ENCODE results near the gene DUSP12.
A peak's percentile ranks its signal among the peaks of the same experiment; 100 is the strongest.

Gene DUSP12

GRCh38 chr1:161770250-161770649 is 20.7 kb downstream of the DUSP12 start:
- no peak for DNase-seq (ENCODE audit: low spot score)

GRCh38 chr1:161771161-161771560 is 21.6 kb downstream of the DUSP12 start:
- DNase-seq (ENCODE audit: low spot score), result peak; percentile 13

- DNase-seq (ENCODE audit: low spot score), result no peak
Measured at GRCh38 chr1:161771973-161772372, 22.4 kb downstream of the DUSP12 start.

- DNase-seq (ENCODE audit: low spot score), result peak; percentile 3
Measured at GRCh38 chr1:161772397-161772796, 22.8 kb downstream of the DUSP12 start.

GRCh38 chr1:161773791-161774190 is 24.2 kb downstream of the DUSP12 start:
- DNase-seq (ENCODE audit: low spot score), result no peak

- DNase-seq (ENCODE audit: low spot score), result no peak
Measured at GRCh38 chr1:161777261-161777660, 27.7 kb downstream of the DUSP12 start.

GRCh38 chr1:161778522-161778921 is 28.9 kb downstream of the DUSP12 start:
- no peak for DNase-seq (ENCODE audit: low spot score)

GRCh38 chr1:161779393-161779792 is 29.8 kb downstream of the DUSP12 start:
- no peak for DNase-seq (ENCODE audit: low spot score)

GRCh38 chr1:161781995-161782394 is 32.4 kb downstream of the DUSP12 start:
- no peak for DNase-seq (ENCODE audit: low spot score)

GRCh38 chr1:161782886-161783285 is 33.3 kb downstream of the DUSP12 start:
- DNase-seq (ENCODE audit: low spot score), result no peak

GRCh38 chr1:161784968-161785367 is 35.4 kb downstream of the DUSP12 start:
- no peak for DNase-seq (ENCODE audit: low spot score)

GRCh38 chr1:161787355-161787754 is 37.8 kb downstream of the DUSP12 start:
- no peak for DNase-seq (ENCODE audit: low spot score)

GRCh38 chr1:161790587-161791317 is 41.2 kb downstream of the DUSP12 start:
- DNase-seq (ENCODE audit: low spot score), result no peak

- no peak for DNase-seq (ENCODE audit: low spot score)
Measured at GRCh38 chr1:161791904-161792655, 42.5 kb downstream of the DUSP12 start.

- DNase-seq (ENCODE audit: low spot score), result peak; percentile 29
Measured at GRCh38 chr1:161792740-161793139, 43.2 kb downstream of the DUSP12 start.

GRCh38 chr1:161799792-161800191 is 50.2 kb downstream of the DUSP12 start:
- no peak for DNase-seq (ENCODE audit: low spot score)

GRCh38 chr1:161801955-161802354 is 52.4 kb downstream of the DUSP12 start:
- DNase-seq (ENCODE audit: low spot score), result no peak

- no peak for DNase-seq (ENCODE audit: low spot score)
Measured at GRCh38 chr1:161803181-161803580, 53.6 kb downstream of the DUSP12 start.

- DNase-seq (ENCODE audit: low spot score), result no peak
Measured at GRCh38 chr1:161805399-161806197, 56.0 kb downstream of the DUSP12 start.

All from CD4-positive, alpha-beta T cell treated with Interleukin-6 at 100 ng/mL for 8 hours (primary cell).